SK-N-SH treated with all-trans-retinoic acid at 6 μM for 48 hours (cell line): ENCODE data around the gene HMGCS1.

Source experiments
- ATAC-seq: fragments of 200-7000 bp; cut with Tn5 transposase; 3 replicates; pipeline ENCODE4 v1.9.1; 2020; ENCODE audit warnings: mild to moderate bottlenecking, moderate library complexity
- ARNTL ChIP-seq: fragments of 450-650 bp; formaldehyde crosslinking; IDR thresholded peaks from 2 replicates; pipeline ENCODE4 v1.5.0; 2020; ENCODE audit warnings: low read depth, mild to moderate bottlenecking, moderate library complexity, borderline replicate concordance
- BACH2 ChIP-seq: fragments of 250-450 bp; sonication (Bioruptor Pico); IDR thresholded peaks from 2 replicates; pipeline ENCODE4 v1.9.0; 2021; ENCODE audit warnings: mild to moderate bottlenecking, borderline replicate concordance
- CSDC2 ChIP-seq: fragments of 250-450 bp; sonication (Bioruptor Pico); IDR thresholded peaks from 2 replicates; pipeline ENCODE4 v1.5.0; 2020; ENCODE audit warnings: mild to moderate bottlenecking, moderate library complexity
- ESRRG ChIP-seq: fragments of 250-450 bp; sonication (Bioruptor Pico); IDR thresholded peaks from 2 replicates; pipeline ENCODE4 v1.6.1; 2021; ENCODE audit warnings: mild to moderate bottlenecking
- GLIS3 ChIP-seq: fragments of 250-450 bp; sonication (Bioruptor Pico); IDR thresholded peaks from 2 replicates; pipeline ENCODE4 v1.5.0; 2020; ENCODE audit warnings: mild to moderate bottlenecking, moderate library complexity
- ISL1 ChIP-seq: fragments of 250-450 bp; sonication (Bioruptor Pico); IDR thresholded peaks from 2 replicates; pipeline ENCODE4 v2.1.2; 2022; ENCODE audit warnings: mild to moderate bottlenecking, moderate library complexity
- POU6F1 ChIP-seq: fragments of 250-450 bp; sonication (Bioruptor Pico); IDR thresholded peaks from 2 replicates; pipeline ENCODE4 v1.8.0; 2021; ENCODE audit warnings: low read depth, mild to moderate bottlenecking, moderate library complexity, borderline replicate concordance
- PPARA ChIP-seq: fragments of 250-450 bp; sonication (Bioruptor Pico); IDR thresholded peaks from 2 replicates; pipeline ENCODE4 v1.5.0; 2020; ENCODE audit warnings: mild to moderate bottlenecking, borderline replicate concordance
- RARB ChIP-seq: fragments of 250-450 bp; sonication (Bioruptor Pico); IDR thresholded peaks from 2 replicates; pipeline ENCODE4 v1.8.0; 2021; ENCODE audit warnings: mild to moderate bottlenecking, moderate library complexity
- SNAI2 ChIP-seq: fragments of 250-450 bp; sonication (Bioruptor Pico); IDR thresholded peaks from 2 replicates; pipeline ENCODE4 v1.5.0; 2020; ENCODE audit warnings: mild to moderate bottlenecking, moderate library complexity
- TCF4 ChIP-seq: fragments of 250-450 bp; sonication (Bioruptor Pico); IDR thresholded peaks from 2 replicates; pipeline ENCODE4 v1.8.0; 2021; ENCODE audit warnings: mild to moderate bottlenecking, moderate library complexity, borderline replicate concordance
- TOX ChIP-seq: fragments of 250-450 bp; sonication (Bioruptor Pico); IDR thresholded peaks from 2 replicates; pipeline ENCODE4 v1.8.0; 2021; ENCODE audit warnings: mild to moderate bottlenecking, moderate library complexity, borderline replicate concordance
- TSHZ2 ChIP-seq: fragments of 250-450 bp; sonication (Bioruptor Pico); IDR thresholded peaks from 2 replicates; pipeline ENCODE4 v1.5.0; 2020; ENCODE audit warnings: mild to moderate bottlenecking, moderate library complexity
- ZC3H10 ChIP-seq: fragments of 250-450 bp; sonication (Bioruptor Pico); IDR thresholded peaks from 2 replicates; pipeline ENCODE4 v1.5.1; 2021; ENCODE audit warnings: mild to moderate bottlenecking, moderate library complexity
- ZFP30 ChIP-seq: fragments of 450-650 bp; formaldehyde crosslinking; IDR thresholded peaks from 2 replicates; pipeline ENCODE4 v1.5.0; 2022; ENCODE audit warnings: mild to moderate bottlenecking, moderate library complexity
- ZNF565 ChIP-seq: fragments of 450-650 bp; formaldehyde crosslinking; conservative IDR thresholded peaks from 2 replicates; pipeline ENCODE4 v1.5.0; 2020; ENCODE audit warnings: low read depth, mild to moderate bottlenecking, moderate library complexity
- ZNF70 ChIP-seq: fragments of 450-650 bp; formaldehyde crosslinking; IDR thresholded peaks from 2 replicates; pipeline ENCODE4 v1.5.0; 2020; ENCODE audit warnings: mild to moderate bottlenecking, moderate library complexity
- ZNF8 ChIP-seq: fragments of 450-650 bp; formaldehyde crosslinking; IDR thresholded peaks from 2 replicates; pipeline ENCODE4 v1.5.0; 2020; ENCODE audit warnings: mild to moderate bottlenecking, moderate library complexity
- TF ChIP-seq, protein P1 (sequence below): fragments of 250-450 bp; sonication (Bioruptor Pico); IDR thresholded peaks from 2 replicates; pipeline ENCODE4 v1.8.0; 2020; ENCODE audit warnings: mild to moderate bottlenecking, moderate library complexity, borderline replicate concordance
- TF ChIP-seq, protein P2 (sequence below): fragments of 250-450 bp; sonication (Bioruptor Pico); IDR thresholded peaks from 2 replicates; pipeline ENCODE4 v1.5.1; 2021; ENCODE audit warnings: mild to moderate bottlenecking, moderate library complexity
- TF ChIP-seq, protein P3 (sequence below): fragments of 250-450 bp; sonication (Bioruptor Pico); IDR thresholded peaks from 2 replicates; pipeline ENCODE4 v1.5.1; 2020; ENCODE audit warnings: low read depth, mild to moderate bottlenecking, moderate library complexity

The HMGCS1 gene

DNA sequence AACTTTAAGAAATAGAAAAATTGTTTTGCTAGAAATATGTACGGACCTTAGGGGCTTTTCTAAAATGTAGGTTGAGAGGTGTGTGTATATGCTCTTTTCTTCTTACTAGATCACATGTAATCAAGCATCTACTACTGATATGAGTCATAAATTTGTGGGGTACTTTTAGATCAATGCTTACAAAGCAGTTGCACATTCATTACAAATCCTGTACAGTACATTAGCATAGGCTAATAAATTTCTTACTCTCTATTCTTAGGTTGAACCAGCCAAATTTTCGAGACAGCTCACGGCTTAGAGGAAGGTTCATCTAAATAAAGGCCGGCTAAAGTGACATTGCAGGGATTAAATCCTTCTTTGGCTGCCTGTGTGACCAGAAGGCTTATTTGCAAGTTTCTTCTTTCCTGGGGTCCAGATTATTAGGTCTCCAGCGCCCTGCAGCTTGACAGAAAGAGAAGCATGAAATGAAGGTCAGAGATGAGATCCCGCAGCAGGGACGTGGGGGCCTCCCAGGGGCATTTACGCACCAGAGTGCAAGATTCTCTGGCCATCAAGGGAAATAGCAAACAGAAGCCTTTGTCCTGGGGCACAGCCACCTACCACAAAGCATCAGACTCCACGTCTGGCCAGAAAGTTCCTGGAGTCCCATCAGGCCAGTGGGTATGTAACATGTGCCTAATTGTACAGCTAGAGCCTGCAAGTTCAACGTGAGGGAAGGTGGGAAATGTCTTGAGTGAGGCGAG, 68.2 kb downstream of the HMGCS1 start:
- TF ChIP-seq ZNF70 (CRISPR knock-in tag) (no peak), PPARA (no peak), POU6F1 (CRISPR knock-in tag) (no peak)
- ATAC-seq: no peak

GRCh38 chr5:43243270-43243669, 69.9 kb downstream of the HMGCS1 start:
- TF ChIP-seq POU6F1 (CRISPR knock-in tag): no peak
- TF ChIP-seq, protein P1, sequence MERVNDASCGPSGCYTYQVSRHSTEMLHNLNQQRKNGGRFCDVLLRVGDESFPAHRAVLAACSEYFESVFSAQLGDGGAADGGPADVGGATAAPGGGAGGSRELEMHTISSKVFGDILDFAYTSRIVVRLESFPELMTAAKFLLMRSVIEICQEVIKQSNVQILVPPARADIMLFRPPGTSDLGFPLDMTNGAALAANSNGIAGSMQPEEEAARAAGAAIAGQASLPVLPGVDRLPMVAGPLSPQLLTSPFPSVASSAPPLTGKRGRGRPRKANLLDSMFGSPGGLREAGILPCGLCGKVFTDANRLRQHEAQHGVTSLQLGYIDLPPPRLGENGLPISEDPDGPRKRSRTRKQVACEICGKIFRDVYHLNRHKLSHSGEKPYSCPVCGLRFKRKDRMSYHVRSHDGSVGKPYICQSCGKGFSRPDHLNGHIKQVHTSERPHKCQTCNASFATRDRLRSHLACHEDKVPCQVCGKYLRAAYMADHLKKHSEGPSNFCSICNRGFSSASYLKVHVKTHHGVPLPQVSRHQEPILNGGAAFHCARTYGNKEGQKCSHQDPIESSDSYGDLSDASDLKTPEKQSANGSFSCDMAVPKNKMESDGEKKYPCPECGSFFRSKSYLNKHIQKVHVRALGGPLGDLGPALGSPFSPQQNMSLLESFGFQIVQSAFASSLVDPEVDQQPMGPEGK: no peak
- TF ChIP-seq BACH2: no peak
- no peak for TF ChIP-seq ARNTL (CRISPR knock-in tag)
- TF ChIP-seq PPARA: no peak
- TF ChIP-seq GLIS3 (CRISPR knock-in tag): no peak
- TF ChIP-seq CSDC2: no peak
- TF ChIP-seq ISL1: no peak
- TF ChIP-seq RARB (CRISPR knock-in tag): no peak
- TF ChIP-seq ZNF8: no peak
- no peak for TF ChIP-seq ZFP30 (CRISPR knock-in tag)
- TF ChIP-seq ESRRG (CRISPR knock-in tag): no peak
- TF ChIP-seq, all 23 proteins: peak for 0
- no peak for ATAC-seq

- no peak for ATAC-seq
- TF ChIP-seq TCF4 (CRISPR knock-in tag) (no peak), ISL1 (no peak), TOX (CRISPR knock-in tag) (no peak), ZC3H10 (no peak), TSHZ2 (CRISPR knock-in tag) (no peak), POU6F1 (CRISPR knock-in tag) (no peak), BACH2 (no peak), PPARA (no peak), GLIS3 (CRISPR knock-in tag) (no peak), ZNF565 (CRISPR knock-in tag) (no peak), SNAI2 (CRISPR knock-in tag) (no peak)
- TF ChIP-seq, protein P1: no peak
- TF ChIP-seq, protein P2, sequence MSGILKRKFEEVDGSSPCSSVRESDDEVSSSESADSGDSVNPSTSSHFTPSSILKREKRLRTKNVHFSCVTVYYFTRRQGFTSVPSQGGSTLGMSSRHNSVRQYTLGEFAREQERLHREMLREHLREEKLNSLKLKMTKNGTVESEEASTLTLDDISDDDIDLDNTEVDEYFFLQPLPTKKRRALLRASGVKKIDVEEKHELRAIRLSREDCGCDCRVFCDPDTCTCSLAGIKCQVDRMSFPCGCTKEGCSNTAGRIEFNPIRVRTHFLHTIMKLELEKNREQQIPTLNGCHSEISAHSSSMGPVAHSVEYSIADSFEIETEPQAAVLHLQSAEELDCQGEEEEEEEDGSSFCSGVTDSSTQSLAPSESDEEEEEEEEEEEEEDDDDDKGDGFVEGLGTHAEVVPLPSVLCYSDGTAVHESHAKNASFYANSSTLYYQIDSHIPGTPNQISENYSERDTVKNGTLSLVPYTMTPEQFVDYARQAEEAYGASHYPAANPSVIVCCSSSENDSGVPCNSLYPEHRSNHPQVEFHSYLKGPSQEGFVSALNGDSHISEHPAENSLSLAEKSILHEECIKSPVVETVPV (CRISPR knock-in tag): no peak
- TF ChIP-seq, protein P3, sequence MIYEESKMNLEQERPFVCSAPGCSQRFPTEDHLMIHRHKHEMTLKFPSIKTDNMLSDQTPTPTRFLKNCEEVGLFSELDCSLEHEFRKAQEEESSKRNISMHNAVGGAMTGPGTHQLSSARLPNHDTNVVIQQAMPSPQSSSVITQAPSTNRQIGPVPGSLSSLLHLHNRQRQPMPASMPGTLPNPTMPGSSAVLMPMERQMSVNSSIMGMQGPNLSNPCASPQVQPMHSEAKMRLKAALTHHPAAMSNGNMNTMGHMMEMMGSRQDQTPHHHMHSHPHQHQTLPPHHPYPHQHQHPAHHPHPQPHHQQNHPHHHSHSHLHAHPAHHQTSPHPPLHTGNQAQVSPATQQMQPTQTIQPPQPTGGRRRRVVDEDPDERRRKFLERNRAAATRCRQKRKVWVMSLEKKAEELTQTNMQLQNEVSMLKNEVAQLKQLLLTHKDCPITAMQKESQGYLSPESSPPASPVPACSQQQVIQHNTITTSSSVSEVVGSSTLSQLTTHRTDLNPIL (CRISPR knock-in tag): no peak
These were observed 71.0 kb downstream of the HMGCS1 start for GRCh38 chr5:43242196-43242595.
